Activated CD4-positive, alpha-beta T cell treated with anti-CD3 and anti-CD28 coated beads, Interleukin-2, amount 10 ng/mL, durations not matched to agents 7 days and 5 days (primary cell): Measurements from ENCODE around the gene SETD2. TPM values are rescaled to one million over a fixed set of nuclear protein-coding genes. Genes with fewer than 3 reads are reported as not detected.
A peak's percentile ranks its signal among the peaks of the same experiment; 100 is the strongest.
"Not testable (repeated sequence)": the region's sequence is repeated elsewhere in the genome, so short reads cannot be mapped to it uniquely, and the experiment has no call there.

Source experiments
- CTCF ChIA-PET: fragments of 350-600 bp; sonication (Branson Sonifier 250); formaldehyde crosslinking; loops from one replicate; lab custom pipeline; 2021; ENCODE audit warnings: antibody characterized with exemption; lab: Charles Lee
- POLR2A ChIA-PET: fragments of 350-600 bp; sonication (Branson Sonifier 250); formaldehyde crosslinking; loops from one replicate; lab custom pipeline; 2021; ENCODE audit warnings: antibody characterized with exemption; lab: Charles Lee
- DNase-seq: peaks from one replicate; pipeline ENCODE4 v3.0.0-alpha.2; 2020
- H3K27ac Mint-ChIP-seq: one replicate; pipeline ENCODE4 v1.8.0; 2021; ENCODE audit warnings: mild to moderate bottlenecking, moderate library complexity, mixed read lengths
- H3K27me3 Mint-ChIP-seq: one replicate; pipeline ENCODE4 v1.8.0; 2021; ENCODE audit warnings: mixed read lengths
- H3K36me3 Mint-ChIP-seq: one replicate; pipeline ENCODE4 v1.8.0; 2021; ENCODE audit warnings: low read depth, mixed read lengths
- H3K4me1 Mint-ChIP-seq: one replicate; pipeline ENCODE4 v1.8.0; 2021; ENCODE audit warnings: mixed read lengths
- H3K4me3 Mint-ChIP-seq: one replicate; pipeline ENCODE4 v1.8.0; 2021; ENCODE audit warnings: mild to moderate bottlenecking, moderate library complexity, mixed read lengths
- H3K9me3 Mint-ChIP-seq: one replicate; pipeline ENCODE4 v1.8.0; 2021; ENCODE audit warnings: mixed read lengths
- total RNA-seq, 2 experiments: library from RNA; stranded (reverse); gene quantifications; one replicate each; pipeline ENCODE4 v1.2.3, GENCODE V29; 2021

Gene SETD2
- total RNA-seq, 2 experiments from 2014 or later = 44.4 to 48.3 TPM

DNA sequence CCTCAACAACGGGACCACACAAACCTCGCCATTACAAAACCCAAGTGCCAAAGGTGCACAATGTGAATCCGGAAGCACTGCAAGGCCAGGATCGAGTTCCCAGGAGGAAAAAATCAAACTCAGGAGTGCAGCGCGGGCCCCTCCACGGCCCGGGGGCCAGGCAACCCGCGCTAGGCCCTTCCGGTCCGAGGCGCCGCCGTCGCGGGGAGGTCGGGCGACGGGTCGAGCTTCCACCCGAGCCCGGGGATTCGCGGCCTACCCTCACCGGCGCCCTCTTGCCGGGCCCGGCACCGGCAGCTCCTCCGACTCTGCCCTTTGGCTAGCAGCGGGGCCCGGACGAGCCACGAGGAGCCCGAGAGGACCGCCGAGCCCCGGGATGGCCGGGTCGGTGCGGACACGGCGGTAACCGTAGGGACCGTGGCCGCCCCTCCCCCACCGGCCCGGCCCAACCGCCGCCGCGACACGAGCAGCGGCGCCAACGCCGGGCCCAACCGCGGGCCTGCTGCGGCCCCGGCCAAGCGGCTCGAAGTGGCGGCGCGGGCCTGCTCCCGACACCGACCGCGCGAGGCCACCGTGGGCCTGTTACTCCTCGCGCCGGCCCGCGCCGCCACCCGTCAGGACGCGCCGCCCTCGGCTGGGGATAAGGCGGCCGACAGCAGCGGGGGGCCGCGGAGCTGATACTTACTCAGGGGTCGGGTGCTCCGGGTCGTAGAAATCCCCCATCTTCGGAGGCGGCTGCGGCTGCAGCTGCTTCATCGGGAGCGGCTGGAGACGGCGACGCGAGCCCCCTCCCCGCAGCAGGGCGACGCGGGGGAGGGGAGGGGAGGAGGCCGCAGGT is 525 bp downstream of the SETD2 start:
- CTCF ChIA-PET = interaction anchor here (0.5 to 2.3 kb wide), 8 partner anchors 11 to 766 kb away, joined by 3 to 8 read pairs (median 4); no protein-coding TSS in a partner anchor
- peak overlapping the region; percentile 99 for H3K27ac Mint-ChIP-seq
- H3K27me3 Mint-ChIP-seq = no peaks in the 10 kb centered on the region
- POLR2A ChIA-PET = interaction anchor here (0.9 kb wide), 1 partner anchor 10 kb away, joined by 3 read pairs; no protein-coding TSS in a partner anchor
- peaks cover 46% of the 10 kb centered on the region for H3K4me1 Mint-ChIP-seq
- peak overlapping the region; percentile 97 for H3K4me3 Mint-ChIP-seq
- H3K36me3 Mint-ChIP-seq = peaks cover 24% of the 10 kb centered on the region
- H3K9me3 Mint-ChIP-seq = no peaks in the 10 kb centered on the region
- DNase-seq = peak; percentile 74

DNA sequence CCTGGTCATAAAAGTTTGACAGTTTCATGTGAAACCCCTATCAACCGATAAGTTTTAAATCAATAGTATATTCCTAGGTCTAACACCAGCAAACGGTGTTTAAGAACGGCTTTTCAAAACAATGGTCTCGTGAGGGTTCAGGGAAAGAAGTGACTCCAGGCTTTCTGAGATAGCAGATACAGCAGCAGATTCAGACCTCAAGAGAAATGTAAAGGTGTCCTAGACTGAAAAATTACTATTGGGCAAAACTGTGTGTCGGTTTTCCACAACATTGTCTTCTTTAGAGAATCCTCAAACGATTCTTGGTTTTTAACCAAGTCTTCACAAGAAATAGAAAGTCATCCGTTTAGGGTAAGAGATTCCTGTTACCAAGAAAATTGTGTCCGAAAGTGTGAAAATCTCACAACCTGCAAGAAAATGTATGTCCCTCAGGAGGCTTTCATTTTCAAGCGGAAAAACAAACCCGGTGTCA is 1.2 kb downstream of the SETD2 start:
- Mint-ChIP-seq H3K9me3 (no peaks in the 10 kb centered on the region), H3K4me1 (peaks cover 52% of the 10 kb centered on the region), H3K27me3 (no peaks in the 10 kb centered on the region), H3K27ac (peak overlapping the region; percentile 99), H3K4me3 (peak overlapping the region; percentile 97), H3K36me3 (peaks cover 28% of the 10 kb centered on the region)
- ChIA-PET CTCF (interaction anchor here (0.7 to 2.3 kb wide), 3 partner anchors 17 to 161 kb away, joined by 3 to 7 read pairs (median 6); no protein-coding TSS in a partner anchor), POLR2A (no interaction called here)
- no peak for DNase-seq

DNA sequence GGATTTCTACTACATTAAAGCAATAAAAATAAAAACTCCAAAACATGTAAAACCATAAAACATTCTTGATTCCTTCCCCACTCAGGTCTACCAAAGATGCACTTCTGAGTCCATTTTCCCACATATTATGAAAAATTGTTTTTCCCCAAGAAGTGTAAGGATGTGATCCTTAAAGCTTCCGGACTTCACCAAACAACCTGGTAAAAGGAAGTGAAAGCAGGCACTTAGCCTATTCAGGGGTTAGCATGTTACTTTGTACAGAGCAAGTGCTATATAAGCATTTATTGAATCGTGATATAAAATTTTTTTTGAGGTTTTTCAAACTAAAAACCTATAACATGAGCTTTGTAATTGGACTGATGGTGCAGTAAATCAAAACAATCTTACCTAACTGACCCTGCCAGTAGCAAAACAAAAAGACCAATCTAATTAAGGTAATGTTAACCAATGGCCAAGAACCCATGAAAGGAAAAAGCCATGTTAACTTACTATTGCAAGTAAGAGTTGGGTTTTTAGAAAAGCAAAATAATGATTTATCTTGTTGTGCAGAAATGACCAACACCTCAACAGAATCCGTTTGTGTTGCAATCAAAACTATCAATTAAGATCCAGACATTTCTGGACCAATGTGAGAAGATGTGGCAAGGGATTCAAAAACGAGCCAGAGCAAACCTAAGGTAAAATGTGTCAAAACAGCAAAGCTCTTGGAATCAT is 1.8 kb downstream of the SETD2 start:
- Mint-ChIP-seq H3K36me3 (peaks cover 28% of the 10 kb centered on the region), H3K4me1 (peaks cover 52% of the 10 kb centered on the region), H3K4me3 (peak overlapping the region; percentile 97), H3K27ac (peak overlapping the region; percentile 99), H3K27me3 (no peaks in the 10 kb centered on the region), H3K9me3 (no peaks in the 10 kb centered on the region)
- no peak for DNase-seq
- ChIA-PET POLR2A (no interaction called here), CTCF (interaction anchor here (0.6 to 0.7 kb wide), 2 partner anchors 18 to 113 kb away, joined by 3 read pairs; no protein-coding TSS in a partner anchor)

DNA sequence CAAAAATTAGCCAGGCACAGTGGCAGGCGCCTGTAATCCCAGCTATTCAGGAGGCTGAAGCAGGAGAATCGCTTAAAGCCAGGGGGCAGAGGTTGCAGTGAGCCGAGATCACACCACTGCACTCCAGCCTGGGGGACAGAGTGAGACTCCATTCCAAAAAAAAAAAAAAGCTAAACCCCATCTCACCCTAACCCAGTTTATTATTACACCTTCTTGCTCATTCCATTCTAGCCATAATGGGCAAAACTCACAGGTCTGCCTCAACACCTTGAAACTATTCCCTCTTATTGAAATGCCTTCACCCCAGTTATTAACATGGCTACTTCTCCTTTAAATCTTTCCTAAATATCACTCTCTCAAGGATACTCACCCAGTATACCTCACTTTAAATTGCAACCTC is 4.1 kb downstream of the SETD2 start:
- Mint-ChIP-seq H3K36me3 (peaks cover 31% of the 10 kb centered on the region), H3K27ac (no peak overlapping the region), H3K9me3 (no peaks in the 10 kb centered on the region), H3K4me3 (no peak overlapping the region), H3K4me1 (peaks cover 43% of the 10 kb centered on the region), H3K27me3 (no peaks in the 10 kb centered on the region)
- DNase-seq = no peak
- ChIA-PET POLR2A (no interaction called here), CTCF (interaction anchor here (0.7 kb wide), 1 partner anchor 25 kb away, joined by 4 read pairs; no protein-coding TSS in a partner anchor)

DNA sequence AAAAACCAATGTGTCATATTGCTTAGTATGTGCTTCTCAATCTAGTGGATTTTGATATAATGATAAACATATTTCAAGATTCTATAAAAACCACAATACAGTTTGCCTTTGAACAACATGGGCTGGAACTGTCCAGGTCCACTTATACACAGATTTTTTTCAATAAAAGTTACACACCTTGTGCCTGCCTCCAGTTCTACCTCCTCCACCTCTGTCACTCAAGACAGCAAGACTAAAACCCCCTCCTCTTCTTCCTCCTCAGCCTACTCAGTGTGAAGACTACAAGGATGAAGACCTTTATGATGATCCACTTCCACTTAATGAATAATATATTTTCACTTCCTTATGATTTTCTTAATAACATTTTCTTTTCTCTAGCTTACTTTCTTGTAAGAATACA is 5.7 kb downstream of the SETD2 start:
- peaks cover 37% of the 10 kb centered on the region for H3K36me3 Mint-ChIP-seq
- H3K4me3 Mint-ChIP-seq = no peak overlapping the region
- no peaks in the 10 kb centered on the region for H3K27me3 Mint-ChIP-seq
- no peak for DNase-seq
- H3K4me1 Mint-ChIP-seq = peaks cover 49% of the 10 kb centered on the region
- no peaks in the 10 kb centered on the region for H3K9me3 Mint-ChIP-seq
- POLR2A ChIA-PET = interaction anchor here (0.9 kb wide), 1 partner anchor 115 kb away, joined by 4 read pairs; no protein-coding TSS in a partner anchor
- CTCF ChIA-PET = no interaction called here
- no peak overlapping the region for H3K27ac Mint-ChIP-seq

DNA sequence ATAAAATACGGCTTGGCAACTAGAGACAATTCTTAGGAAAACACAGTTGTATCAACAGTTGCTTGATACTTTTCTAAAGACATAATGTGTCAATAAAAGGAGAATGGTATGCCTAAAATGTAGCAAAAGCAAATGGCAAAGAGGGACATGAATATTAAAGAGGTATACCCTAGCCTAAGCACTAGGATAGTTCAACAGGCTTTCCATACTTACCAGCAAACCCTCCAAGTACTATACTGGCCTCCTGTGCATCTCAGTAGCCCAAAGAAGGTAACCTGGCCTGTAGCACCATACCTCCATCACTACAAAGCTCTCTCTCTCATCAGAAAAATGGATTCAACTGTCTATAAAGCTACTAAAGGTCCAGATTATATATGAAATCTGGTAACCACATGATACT is 7.5 kb downstream of the SETD2 start:
- ChIA-PET POLR2A (no interaction called here), CTCF (no interaction called here)
- Mint-ChIP-seq H3K9me3 (no peaks in the 10 kb centered on the region), H3K4me3 (no peak overlapping the region), H3K27ac (no peak overlapping the region), H3K4me1 (peaks cover 53% of the 10 kb centered on the region), H3K27me3 (no peaks in the 10 kb centered on the region), H3K36me3 (peaks cover 28% of the 10 kb centered on the region)
- no peak for DNase-seq

DNA sequence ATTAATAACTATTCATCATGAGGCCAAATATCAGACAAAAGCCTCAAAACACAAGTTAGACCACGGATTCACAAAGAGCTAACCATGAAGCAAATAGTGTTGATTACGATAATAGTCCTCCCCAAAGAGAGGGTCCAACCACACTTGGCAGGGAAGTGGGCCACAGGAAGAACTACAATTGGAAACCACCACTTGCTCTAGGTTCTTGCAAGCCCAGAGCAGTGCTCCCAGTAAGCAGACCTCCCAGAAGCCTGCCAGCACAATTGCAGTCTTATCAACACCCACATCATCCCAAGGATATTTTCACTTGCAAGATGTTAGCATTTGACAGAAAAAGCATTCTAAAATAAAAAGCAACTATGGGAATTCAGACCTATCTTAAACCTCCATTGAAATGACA is 11.3 kb downstream of the SETD2 start:
- H3K27me3 Mint-ChIP-seq = no peaks in the 10 kb centered on the region
- H3K4me1 Mint-ChIP-seq = peaks cover 40% of the 10 kb centered on the region
- DNase-seq = no peak
- no peak overlapping the region for H3K27ac Mint-ChIP-seq
- no peaks in the 10 kb centered on the region for H3K9me3 Mint-ChIP-seq
- H3K4me3 Mint-ChIP-seq = no peak overlapping the region
- CTCF ChIA-PET = interaction anchor here (1.4 to 1.9 kb wide), 2 partner anchors 12 to 13 kb away, joined by 3 to 8 read pairs; partner anchors contain the start of gene SETD2
- POLR2A ChIA-PET = no interaction called here
- H3K36me3 Mint-ChIP-seq = peaks cover 9% of the 10 kb centered on the region

DNA sequence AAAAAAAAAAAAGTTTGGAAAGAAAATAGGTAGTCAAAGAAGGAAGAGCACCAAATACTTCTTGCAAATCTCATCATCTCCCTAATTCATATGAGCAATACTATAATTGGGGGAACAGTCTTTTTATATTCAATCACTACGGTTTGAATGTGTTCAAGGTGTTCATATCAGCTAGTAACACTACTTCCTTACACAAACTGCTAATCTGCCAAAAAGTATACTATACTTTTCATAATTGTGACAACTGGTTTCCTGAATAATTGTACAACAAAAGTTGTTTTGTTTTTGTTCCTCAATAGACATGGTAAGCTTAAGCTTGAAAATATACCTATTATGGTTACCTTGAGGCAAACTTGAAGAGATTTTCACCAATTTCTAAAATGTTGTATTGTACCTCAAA is 12.1 kb downstream of the SETD2 start:
- H3K4me1 Mint-ChIP-seq = peaks cover 40% of the 10 kb centered on the region
- H3K27ac Mint-ChIP-seq = no peak overlapping the region
- H3K4me3 Mint-ChIP-seq = no peak overlapping the region
- H3K9me3 Mint-ChIP-seq = no peaks in the 10 kb centered on the region
- H3K36me3 Mint-ChIP-seq = peaks cover 9% of the 10 kb centered on the region
- ChIA-PET POLR2A (no interaction called here), CTCF (interaction anchor here (0.6 to 1.9 kb wide), 3 partner anchors 12 to 881 kb away, joined by 3 to 8 read pairs (median 3); partner anchors contain the start of gene SETD2)
- no peak for DNase-seq
- H3K27me3 Mint-ChIP-seq = no peaks in the 10 kb centered on the region

DNA sequence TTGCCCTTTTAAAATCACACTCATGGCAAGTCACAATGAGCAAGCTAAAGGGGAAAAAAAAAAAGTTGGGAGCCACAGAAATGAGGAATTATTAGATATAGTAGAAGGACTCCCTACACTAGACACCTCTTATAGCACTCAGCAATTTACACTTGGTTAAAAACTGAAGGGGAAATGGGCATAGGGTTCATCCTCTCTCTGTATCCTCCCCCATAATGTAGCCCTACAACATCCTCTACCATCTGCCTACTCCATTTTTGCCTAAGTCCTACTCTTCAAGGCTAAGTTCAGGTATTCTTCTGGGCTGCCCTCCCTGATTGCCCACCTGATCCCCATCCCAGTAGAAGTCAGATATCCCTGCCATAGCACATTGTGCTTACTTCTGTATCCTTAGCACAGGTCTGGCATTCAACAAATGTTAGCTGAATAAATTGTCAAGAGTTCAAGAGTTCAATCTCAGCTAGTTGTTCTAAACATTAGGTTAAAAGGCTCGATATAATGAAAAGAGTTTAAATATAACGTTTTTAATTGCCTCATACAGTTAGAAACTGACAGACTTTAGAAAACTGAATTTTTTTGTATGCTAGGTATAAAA is 14.5 kb downstream of the SETD2 start:
- CTCF ChIA-PET = interaction anchor here (0.9 to 1.0 kb wide), 3 partner anchors 15 to 240 kb away, joined by 3 to 4 read pairs (median 3); no protein-coding TSS in a partner anchor
- DNase-seq = no peak
- POLR2A ChIA-PET = no interaction called here
- Mint-ChIP-seq H3K27me3 (no peaks in the 10 kb centered on the region), H3K27ac (no peak overlapping the region), H3K9me3 (no peaks in the 10 kb centered on the region), H3K4me3 (no peak overlapping the region), H3K4me1 (peaks cover 33% of the 10 kb centered on the region), H3K36me3 (peaks cover 5% of the 10 kb centered on the region)

DNA sequence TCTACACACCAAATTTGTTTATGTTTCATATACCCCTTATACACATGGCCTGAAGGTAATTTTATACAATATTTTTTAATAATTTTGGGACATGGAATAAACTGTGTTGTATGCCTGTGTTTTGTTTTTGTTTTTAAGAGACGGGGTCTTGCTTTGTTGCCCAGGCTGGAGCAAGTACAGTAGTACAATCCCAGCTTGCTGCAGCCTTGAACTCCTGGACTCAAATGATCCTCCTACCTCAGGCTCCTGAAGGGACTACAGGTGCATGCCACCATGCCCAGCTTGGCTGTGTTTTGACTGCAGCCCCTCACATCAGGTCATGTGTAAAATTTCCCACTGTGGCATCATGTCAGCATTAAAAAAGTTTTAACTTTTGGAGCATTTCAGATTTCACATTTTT is 18.6 kb downstream of the SETD2 start:
- Mint-ChIP-seq H3K4me1 (peaks cover 35% of the 10 kb centered on the region), H3K36me3 (no peaks in the 10 kb centered on the region), H3K4me3 (no peak overlapping the region), H3K27me3 (no peaks in the 10 kb centered on the region), H3K27ac (no peak overlapping the region), H3K9me3 (no peaks in the 10 kb centered on the region)
- ChIA-PET CTCF (interaction anchor here (0.6 to 1.3 kb wide), 3 partner anchors 14 to 425 kb away, joined by 3 read pairs; no protein-coding TSS in a partner anchor), POLR2A (no interaction called here)
- DNase-seq = no peak

DNA sequence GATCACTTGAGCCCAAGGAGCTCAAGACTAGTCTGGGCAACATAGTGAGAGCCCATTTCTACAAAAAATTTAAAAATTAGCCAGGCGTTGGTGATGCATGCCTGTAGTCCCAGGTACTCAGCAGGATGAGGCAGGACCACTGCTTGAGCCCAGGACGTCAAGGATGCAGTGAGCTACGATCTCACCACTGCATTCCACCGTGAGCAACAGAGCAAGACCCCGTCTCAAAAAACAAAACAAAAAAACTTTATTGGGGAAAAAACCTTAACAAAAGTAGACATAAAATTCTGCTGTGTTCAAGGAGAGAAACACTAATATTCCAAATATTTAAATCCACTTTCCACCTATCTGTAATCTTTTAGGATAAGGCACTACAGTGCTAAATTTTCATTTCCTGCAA is 20.8 kb downstream of the SETD2 start:
- Mint-ChIP-seq H3K4me1 (peaks cover 32% of the 10 kb centered on the region), H3K4me3 (no peak overlapping the region), H3K27me3 (no peaks in the 10 kb centered on the region), H3K27ac (no peak overlapping the region), H3K9me3 (no peaks in the 10 kb centered on the region), H3K36me3 (no peaks in the 10 kb centered on the region)
- POLR2A ChIA-PET = no interaction called here
- CTCF ChIA-PET = interaction anchor here (0.6 to 0.7 kb wide), 2 partner anchors 441 to 534 kb away, joined by 3 read pairs; no protein-coding TSS in a partner anchor
- DNase-seq = no peak

DNA sequence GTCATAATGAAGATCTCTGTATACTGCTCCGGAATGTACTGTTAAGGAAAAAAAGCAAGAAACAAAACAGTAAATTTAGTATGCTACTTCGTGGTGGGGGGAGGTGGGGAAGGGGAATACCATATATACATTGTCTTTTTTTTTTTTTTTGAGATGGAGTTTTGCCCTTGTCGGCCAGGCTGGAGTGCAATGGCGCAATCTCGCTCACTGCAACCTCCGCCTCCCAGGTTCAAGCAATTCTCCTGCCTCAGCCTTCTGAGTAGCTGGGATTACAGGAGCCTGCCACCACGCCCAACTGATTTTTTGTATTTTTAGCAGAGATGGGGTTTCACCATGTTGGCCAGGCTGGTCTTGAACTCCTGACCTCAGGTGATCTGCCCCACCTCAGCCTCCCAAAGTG is 21.4 kb downstream of the SETD2 start:
- H3K27me3 Mint-ChIP-seq, POLR2A ChIA-PET, H3K9me3 Mint-ChIP-seq, DNase-seq, H3K27ac Mint-ChIP-seq, H3K4me3 Mint-ChIP-seq, H3K36me3 Mint-ChIP-seq: not testable (repeated sequence)
- H3K4me1 Mint-ChIP-seq = peaks cover 32% of the 10 kb centered on the region
- CTCF ChIA-PET = interaction anchor here (1.3 kb wide), 1 partner anchor 22 kb away, joined by 3 read pairs; the partner anchor contains the start of gene SETD2
